HG03558 (cell line): Measurements from ENCODE around the gene SNAP47.

Source experiments
- ATAC-seq: cut with Tn5 transposase; IDR thresholded peaks from one replicate; pipeline ENCODE4 v1.9.1; 2021; ENCODE audit warnings: moderate number of reproducible peaks; ENCODE audit not compliant: unreplicated experiment; ENCODE audit errors: extremely low read depth

The SNAP47 gene

GRCh38 chr1:227731696-227732585 is 3.3 kb upstream of the SNAP47 start:
- no peak for ATAC-seq

- no peak for ATAC-seq
Observed at GRCh38 chr1:227732586-227733308, 2.5 kb upstream of the SNAP47 start.

- no peak for ATAC-seq
Observed at GRCh38 chr1:227733309-227733705, 1.9 kb upstream of the SNAP47 start.

- ATAC-seq = no peak
Observed at GRCh38 chr1:227733751-227734545, 1.3 kb upstream of the SNAP47 start.

GRCh38 chr1:227734546-227734855 is 734 bp upstream of the SNAP47 start:
- no peak for ATAC-seq

GRCh38 chr1:227735539-227736285 is 477 bp downstream of the SNAP47 start:
- ATAC-seq = no peak

- ATAC-seq = no peak
Observed at GRCh38 chr1:227736814-227737432, 1.7 kb downstream of the SNAP47 start.

- no peak for ATAC-seq
Observed at GRCh38 chr1:227738820-227739219, 3.6 kb downstream of the SNAP47 start.

- no peak for ATAC-seq
Observed at GRCh38 chr1:227739636-227740035, 4.4 kb downstream of the SNAP47 start.

GRCh38 chr1:227740401-227740960 is 5.2 kb downstream of the SNAP47 start:
- no peak for ATAC-seq

- ATAC-seq = no peak
Observed at GRCh38 chr1:227741166-227741870, 6.1 kb downstream of the SNAP47 start.

GRCh38 chr1:227742738-227743715 is 7.8 kb downstream of the SNAP47 start:
- no peak for ATAC-seq

GRCh38 chr1:227744668-227745067 is 9.4 kb downstream of the SNAP47 start:
- no peak for ATAC-seq

GRCh38 chr1:227745568-227746265 is 10.5 kb downstream of the SNAP47 start:
- ATAC-seq = no peak

- no peak for ATAC-seq
Observed at GRCh38 chr1:227746676-227747075, 11.4 kb downstream of the SNAP47 start.

- no peak for ATAC-seq
Observed at GRCh38 chr1:227747382-227747781, 12.1 kb downstream of the SNAP47 start.

- no peak for ATAC-seq
Observed at GRCh38 chr1:227747948-227748495, 12.8 kb downstream of the SNAP47 start.
